H9 (cell line): ENCODE measurements around the gene PARP1. TPM values are rescaled to one million over a fixed set of nuclear protein-coding genes. Genes with fewer than 3 reads are reported as not detected.

Experiments
- DNase-seq: peaks from one replicate; pipeline ENCODE4 v3.0.0-alpha.2; 2017
- H2AFZ ChIP-seq: one replicate; pipeline ENCODE4 v1.6.1; 2013; ENCODE audit warnings: mild to moderate bottlenecking, low read length, control low read depth, moderate library complexity
- H2AK5ac ChIP-seq: 2 replicates; pipeline ENCODE4 v1.6.1; 2013; ENCODE audit warnings: low read length, control low read depth, mixed read lengths; ENCODE audit not compliant: insufficient read length
- H2BK120ac ChIP-seq: one replicate; pipeline ENCODE4 v1.6.1; 2013; ENCODE audit warnings: low read depth, mild to moderate bottlenecking, low read length, control low read depth, inconsistent platforms; ENCODE audit not compliant: poor library complexity, severe bottlenecking
- H2BK12ac ChIP-seq: 2 replicates; pipeline ENCODE4 v1.6.1; 2013; ENCODE audit warnings: low read length, control low read depth, mixed read lengths, low read depth; ENCODE audit not compliant: insufficient read length
- H2BK15ac ChIP-seq: 2 replicates; pipeline ENCODE4 v1.6.1; 2013; ENCODE audit warnings: low read depth, low read length, control low read depth
- H2BK20ac ChIP-seq: one replicate; pipeline ENCODE4 v1.6.1; 2013; ENCODE audit warnings: low read depth, mild to moderate bottlenecking, low read length, control low read depth, inconsistent platforms; ENCODE audit not compliant: poor library complexity, severe bottlenecking
- H2BK5ac ChIP-seq: 2 replicates; pipeline ENCODE4 v1.6.1; 2013; ENCODE audit warnings: low read length, control low read depth, mixed read lengths; ENCODE audit not compliant: insufficient read length
- H3K14ac ChIP-seq: 2 replicates; pipeline ENCODE4 v1.6.1; 2013; ENCODE audit warnings: low read length, control low read depth; ENCODE audit not compliant: insufficient read depth
- H3K18ac ChIP-seq: 2 replicates; pipeline ENCODE4 v1.6.1; 2013; ENCODE audit warnings: low read depth, mild to moderate bottlenecking, mixed read lengths, low read length, control low read depth; ENCODE audit not compliant: insufficient read length
- H3K23ac ChIP-seq: 2 replicates; pipeline ENCODE4 v1.6.1; 2013; ENCODE audit warnings: low read length, control low read depth, mixed read lengths, low read depth; ENCODE audit not compliant: insufficient read length
- H3K23me2 ChIP-seq: 2 replicates; pipeline ENCODE4 v1.6.1; 2013; ENCODE audit warnings: low read depth, mild to moderate bottlenecking, mixed read lengths, low read length, control low read depth; ENCODE audit not compliant: insufficient read length, poor library complexity, severe bottlenecking
- H3K27ac ChIP-seq: 2 replicates; pipeline ENCODE4 v1.5.1; 2013; ENCODE audit warnings: low read length, control low read depth, mixed read lengths, low read depth; ENCODE audit not compliant: insufficient read length
- H3K27me3 ChIP-seq: 2 replicates; pipeline ENCODE4 v1.6.1; 2013; ENCODE audit warnings: low read length, control low read depth, inconsistent platforms; ENCODE audit not compliant: insufficient read depth
- H3K4ac ChIP-seq: 2 replicates; pipeline ENCODE4 v1.6.1; 2013; ENCODE audit warnings: low read depth, mild to moderate bottlenecking, control low read depth, inconsistent platforms, low read length, moderate library complexity
- H3K4me1 ChIP-seq: 2 replicates; pipeline ENCODE4 v1.6.1; 2013; ENCODE audit warnings: low read length, control low read depth, inconsistent platforms; ENCODE audit not compliant: insufficient read depth
- H3K4me2 ChIP-seq: 2 replicates; pipeline ENCODE4 v1.6.1; 2013; ENCODE audit warnings: low read length, control low read depth, mixed read lengths; ENCODE audit not compliant: insufficient read length, insufficient read depth
- H3K56ac ChIP-seq: 2 replicates; pipeline ENCODE4 v1.6.1; 2013; ENCODE audit warnings: low read depth, mild to moderate bottlenecking, mixed read lengths, low read length, control low read depth; ENCODE audit not compliant: insufficient read length
- H3K79me1 ChIP-seq: 2 replicates; pipeline ENCODE4 v1.6.1; 2013; ENCODE audit warnings: low read depth, mild to moderate bottlenecking, moderate library complexity, low read length, control low read depth, inconsistent platforms; ENCODE audit not compliant: insufficient read depth, poor library complexity, severe bottlenecking
- H3K79me2 ChIP-seq: 2 replicates; pipeline ENCODE4 v1.6.1; 2013; ENCODE audit warnings: low read length, control low read depth, inconsistent platforms; ENCODE audit not compliant: insufficient read depth
- H3K9ac ChIP-seq: 2 replicates; pipeline ENCODE4 v1.6.1; 2013; ENCODE audit warnings: low read length, control low read depth, mixed read lengths; ENCODE audit not compliant: insufficient read length; ENCODE audit errors: extremely low read depth
- H3K9me3 ChIP-seq: one replicate; pipeline ENCODE4 v1.6.1; 2013; ENCODE audit warnings: low read depth, low read length, inconsistent platforms; ENCODE audit not compliant: control insufficient read depth
- H3T11ph ChIP-seq: one replicate; pipeline ENCODE4 v1.6.1; 2013; ENCODE audit warnings: mild to moderate bottlenecking, low read length, control low read depth, inconsistent platforms
- H4K20me1 ChIP-seq: one replicate; pipeline ENCODE4 v1.6.1; 2013; ENCODE audit not compliant: control insufficient read depth, insufficient read length, insufficient read depth
- H4K5ac ChIP-seq: 2 replicates; pipeline ENCODE4 v1.6.1; 2013; ENCODE audit warnings: low read depth, mild to moderate bottlenecking, mixed read lengths, low read length, control low read depth; ENCODE audit not compliant: insufficient read length
- H4K8ac ChIP-seq: replicated peaks from 2 replicates; pipeline ENCODE4 v1.6.1; 2013; ENCODE audit warnings: low read length, control low read depth, mixed read lengths, low read depth; ENCODE audit not compliant: insufficient read length
- H4K91ac ChIP-seq: 2 replicates; pipeline ENCODE4 v1.6.1; 2013; ENCODE audit warnings: low read depth, mild to moderate bottlenecking, moderate library complexity, mixed read lengths, low read length, control low read depth; ENCODE audit not compliant: insufficient read length
- H3K27ac Mint-ChIP-seq, 3 experiments: 2 replicates in 2 of 3; 3 replicates in 1 of 3; pipeline ENCODE4 v1.8.0; 2020 to 2021; ENCODE audit warnings: mixed read lengths in 3 of 3, mild to moderate bottlenecking in 1 of 3, moderate library complexity in 1 of 3
- H3K27me3 Mint-ChIP-seq: 2 replicates; pipeline ENCODE4 v1.8.0; 2021; ENCODE audit warnings: low read depth, mild to moderate bottlenecking, moderate library complexity, mixed read lengths
- H3K36me3 Mint-ChIP-seq, 3 experiments: 2 replicates in 2 of 3; 3 replicates in 1 of 3; pipeline ENCODE4 v1.8.0; 2020 to 2021; ENCODE audit warnings: low read depth in 3 of 3, mixed read lengths in 3 of 3; ENCODE audit not compliant: insufficient read depth in 1 of 3
- H3K4me1 Mint-ChIP-seq, 2 experiments: 2 replicates each; pipeline ENCODE4 v1.8.0; 2020; ENCODE audit warnings: mixed read lengths in 2 of 2
- H3K4me3 Mint-ChIP-seq, 2 experiments: 2 replicates in 1 of 2; 3 replicates in 1 of 2; pipeline ENCODE4 v1.8.0; 2020 to 2021; ENCODE audit warnings: mild to moderate bottlenecking in 2 of 2, mixed read lengths in 2 of 2, moderate library complexity in 1 of 2
- H3K9me3 Mint-ChIP-seq, 2 experiments: 2 replicates in 1 of 2; 3 replicates in 1 of 2; pipeline ENCODE4 v1.8.0; 2020; ENCODE audit warnings: mild to moderate bottlenecking in 2 of 2, mixed read lengths in 2 of 2, moderate library complexity in 1 of 2
- WGBS: extraction: QIAGEN DNeasy Blood & Tissue Kit; methylation state at CpG from one replicate; pipeline ENCODE4 v1.1.7; 2013; ENCODE audit warnings: missing lambda C conversion rate, low lambda C conversion rate, mixed read lengths; ENCODE audit not compliant: insufficient read length; ENCODE audit errors: extremely low coverage; 5-methylcytosine and 5-hydroxymethylcytosine counted together
- total RNA-seq: library from RNA; stranded (reverse); gene quantifications from 2 replicates; pipeline ENCODE4 v1.2.1, GENCODE V29; 2021
- TF ChIP-seq, protein P1 (sequence below): fragments of 200-600 bp; sonication (generic); conservative IDR thresholded peaks from 3 replicates; pipeline ENCODE4 v1.8.0; 2021; ENCODE audit warnings: antibody characterized with exemption, mild to moderate bottlenecking

Gene PARP1
- total RNA-seq, 1 experiment from 2014 or later: 337 TPM

GRCh38 chr1:226404904-226405222 is 3.0 kb downstream of the PARP1 start:
- Histone ChIP-seq H3K79me1 (peaks cover 9% of the 10 kb centered on the region), H2BK5ac (no peak overlapping the region), H3K27me3 (no peaks in the 10 kb centered on the region), H3K14ac (no peak overlapping the region), H2AK5ac (no peak overlapping the region), H3T11ph (no peak overlapping the region), H3K4ac (no peak overlapping the region), H3K23me2 (peaks cover 14% of the 10 kb centered on the region), H2BK120ac (no peak overlapping the region), H3K27ac (peak overlapping the region; percentile 75), H2AFZ (no peak overlapping the region), H2BK20ac (no peak overlapping the region), H4K91ac (no peak overlapping the region), H3K56ac (no peak overlapping the region), H3K9me3 (no peaks in the 10 kb centered on the region), H3K9ac (no peak overlapping the region), H2BK15ac (no peak overlapping the region), H3K23ac (no peak overlapping the region), H4K8ac (no peak overlapping the region), H3K79me2 (peaks cover 46% of the 10 kb centered on the region; the same call in 1 of the 2 replicates), H3K4me2 (peak overlapping the region; percentile 61), H3K18ac (no peak overlapping the region), H4K5ac (no peak overlapping the region), H4K20me1 (peaks cover 2% of the 10 kb centered on the region), H2BK12ac (no peak overlapping the region), H3K4me1 (peaks cover 17% of the 10 kb centered on the region)
- peaks cover 58 to 60% of the 10 kb centered on the region in 2 experiments for H3K4me1 Mint-ChIP-seq
- no peaks in the 10 kb centered on the region for H3K9me3 Mint-ChIP-seq
- TF ChIP-seq, protein P1, sequence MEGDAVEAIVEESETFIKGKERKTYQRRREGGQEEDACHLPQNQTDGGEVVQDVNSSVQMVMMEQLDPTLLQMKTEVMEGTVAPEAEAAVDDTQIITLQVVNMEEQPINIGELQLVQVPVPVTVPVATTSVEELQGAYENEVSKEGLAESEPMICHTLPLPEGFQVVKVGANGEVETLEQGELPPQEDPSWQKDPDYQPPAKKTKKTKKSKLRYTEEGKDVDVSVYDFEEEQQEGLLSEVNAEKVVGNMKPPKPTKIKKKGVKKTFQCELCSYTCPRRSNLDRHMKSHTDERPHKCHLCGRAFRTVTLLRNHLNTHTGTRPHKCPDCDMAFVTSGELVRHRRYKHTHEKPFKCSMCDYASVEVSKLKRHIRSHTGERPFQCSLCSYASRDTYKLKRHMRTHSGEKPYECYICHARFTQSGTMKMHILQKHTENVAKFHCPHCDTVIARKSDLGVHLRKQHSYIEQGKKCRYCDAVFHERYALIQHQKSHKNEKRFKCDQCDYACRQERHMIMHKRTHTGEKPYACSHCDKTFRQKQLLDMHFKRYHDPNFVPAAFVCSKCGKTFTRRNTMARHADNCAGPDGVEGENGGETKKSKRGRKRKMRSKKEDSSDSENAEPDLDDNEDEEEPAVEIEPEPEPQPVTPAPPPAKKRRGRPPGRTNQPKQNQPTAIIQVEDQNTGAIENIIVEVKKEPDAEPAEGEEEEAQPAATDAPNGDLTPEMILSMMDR: no peak
- peak overlapping the region; percentile 96 to 98 for H3K4me3 Mint-ChIP-seq
- H3K27me3 Mint-ChIP-seq: no peaks in the 10 kb centered on the region
- H3K27ac Mint-ChIP-seq: peak overlapping the region; percentile 98 to 99 (median 98)
- peaks cover 24 to 29% (median 29%) of the 10 kb centered on the region in 3 experiments; a peak in 6 of 7 replicates for H3K36me3 Mint-ChIP-seq
- DNase-seq: peak; percentile 86
- no CpG with 5 or more reads among the region's 2 CpGs for WGBS
